ENCODE results near the gene GORASP1.
A peak's percentile ranks its signal among the peaks of the same experiment; 100 is the strongest.

The GORASP1 gene

GRCh38 chr3:39140341-39140971 lies 33.0 kb upstream of the GORASP1 start:
- peak; percentile 18 for DNase-seq

- DNase-seq: peak; percentile 17
Observed at GRCh38 chr3:39139442-39139841, 32.0 kb upstream of the GORASP1 start.

GRCh38 chr3:39138804-39139415 lies 31.5 kb upstream of the GORASP1 start:
- peak; percentile 16 for DNase-seq

- DNase-seq: peak; percentile 37
Observed at GRCh38 chr3:39137991-39138803, 30.8 kb upstream of the GORASP1 start.

- peak; percentile 31 for DNase-seq
Observed at GRCh38 chr3:39137435-39137936, 30.1 kb upstream of the GORASP1 start.

GRCh38 chr3:39136533-39137434 lies 29.4 kb upstream of the GORASP1 start:
- DNase-seq: peak; percentile 32

- DNase-seq: peak; percentile 14
Observed at GRCh38 chr3:39135170-39135805, 27.9 kb upstream of the GORASP1 start.

GRCh38 chr3:39134305-39134704 lies 26.9 kb upstream of the GORASP1 start:
- no peak for DNase-seq

- no peak for DNase-seq
Observed at GRCh38 chr3:39133822-39134221, 26.4 kb upstream of the GORASP1 start.

GRCh38 chr3:39133093-39133490 lies 25.7 kb upstream of the GORASP1 start:
- DNase-seq: no peak

GRCh38 chr3:39132096-39133092 lies 25.0 kb upstream of the GORASP1 start:
- no peak for DNase-seq

GRCh38 chr3:39130693-39131265 lies 23.4 kb upstream of the GORASP1 start:
- no peak for DNase-seq

- DNase-seq: no peak
Observed at GRCh38 chr3:39130026-39130425, 22.6 kb upstream of the GORASP1 start.

GRCh38 chr3:39128951-39129350 lies 21.5 kb upstream of the GORASP1 start:
- no peak for DNase-seq

- no peak for DNase-seq
Observed at GRCh38 chr3:39127908-39128304, 20.5 kb upstream of the GORASP1 start.

- DNase-seq: no peak
Observed at GRCh38 chr3:39127269-39127907, 20.0 kb upstream of the GORASP1 start.

- DNase-seq: peak; percentile 59
Observed at GRCh38 chr3:39126532-39127071, 19.2 kb upstream of the GORASP1 start.

- no peak for DNase-seq
Observed at GRCh38 chr3:39125841-39126500, 18.5 kb upstream of the GORASP1 start.

Data from CD4-positive, alpha-beta T cell treated with Interleukin-10 for 1 hour (primary cell).